ENCODE data around the gene OTUD6A.

GRCh38 chrX:70079297-70079696 is 17.0 kb downstream of the OTUD6A start:
- TF ChIP-seq POLR2A (IDR thresholded peaks at IDR 0.05) (no peak), CTCF (IDR thresholded peaks at IDR 0.05) (no peak)

Data from body of pancreas (tissue), 4 donors.